ENCODE data around the gene CD300LD. TPM values are rescaled to one million over a fixed set of nuclear protein-coding genes. Genes with fewer than 3 reads are reported as not detected.

CD300LD gene
- total RNA-seq, 4 donors from 2014 or later = not detected

- H3K4me1 ChIP-seq = peaks cover 0 to 12% of the 10 kb centered on the region in 2 donors
- no peaks in the 10 kb centered on the region for H3K27me3 ChIP-seq
- TF ChIP-seq POLR2A (IDR thresholded peaks at IDR 0.05) = no peak
- no peak for TF ChIP-seq CTCF (IDR thresholded peaks at IDR 0.05)
- 10 to 16% methylated on average over 2 to 3 of the region's 3 CpGs for WGBS, 2 donors
- peak in 1 of 2 donors; percentile 14 for DNase-seq
- H3K27ac ChIP-seq = no peak overlapping the region
- H3K4me3 ChIP-seq (replicated peaks in 1 of 3) = no peak overlapping the region
- H3K9me3 ChIP-seq = no peaks in the 10 kb centered on the region
- no peaks in the 10 kb centered on the region for H3K36me3 ChIP-seq
- intact Hi-C loops (cut with DNase I) = no loop called here
Measured at GRCh38 chr17:74599023-74599399, 6.9 kb upstream of the CD300LD start.

GRCh38 chr17:74598346-74599022, 6.4 kb upstream of the CD300LD start:
- no peak for DNase-seq
- H3K4me3 ChIP-seq (replicated peaks in 1 of 3) = no peak overlapping the region
- H3K4me1 ChIP-seq = peaks cover 0 to 8% of the 10 kb centered on the region in 2 donors
- intact Hi-C loops (cut with DNase I) = no loop called here
- no peak for TF ChIP-seq POLR2A (IDR thresholded peaks at IDR 0.05)
- no peak for TF ChIP-seq CTCF (IDR thresholded peaks at IDR 0.05)
- no peaks in the 10 kb centered on the region for H3K27me3 ChIP-seq
- no peaks in the 10 kb centered on the region for H3K36me3 ChIP-seq
- no peak overlapping the region for H3K27ac ChIP-seq
- no peaks in the 10 kb centered on the region for H3K9me3 ChIP-seq
- WGBS, 2 donors = 76 to 81% methylated on average over 4 of the region's 4 CpGs

GRCh38 chr17:74597069-74597790, 5.1 kb upstream of the CD300LD start:
- no peak overlapping the region for H3K4me3 ChIP-seq (replicated peaks in 1 of 3)
- whole genome bisulfite sequencing, 2 donors = 75 to 78% methylated on average over 8 of the region's 8 CpGs
- intact Hi-C loops (cut with DNase I) = no loop called here
- no peaks in the 10 kb centered on the region for H3K36me3 ChIP-seq
- DNase-seq = no peak
- no peaks in the 10 kb centered on the region for H3K9me3 ChIP-seq
- no peaks in the 10 kb centered on the region for H3K27me3 ChIP-seq
- no peak for TF ChIP-seq CTCF (IDR thresholded peaks at IDR 0.05)
- no peak for TF ChIP-seq POLR2A (IDR thresholded peaks at IDR 0.05)
- peaks cover 0 to 8% of the 10 kb centered on the region in 2 donors for H3K4me1 ChIP-seq
- no peak overlapping the region for H3K27ac ChIP-seq

- WGBS, 2 donors = 74 to 80% methylated on average over 6 of the region's 6 CpGs
- peaks cover 0 to 8% of the 10 kb centered on the region in 2 donors for H3K4me1 ChIP-seq
- H3K27me3 ChIP-seq = no peaks in the 10 kb centered on the region
- no peaks in the 10 kb centered on the region for H3K9me3 ChIP-seq
- no peak for TF ChIP-seq CTCF (IDR thresholded peaks at IDR 0.05)
- TF ChIP-seq POLR2A (IDR thresholded peaks at IDR 0.05) = no peak
- no peak overlapping the region for H3K27ac ChIP-seq
- H3K36me3 ChIP-seq = no peaks in the 10 kb centered on the region
- intact Hi-C loops (cut with DNase I) = no loop called here
- H3K4me3 ChIP-seq (replicated peaks in 1 of 3) = no peak overlapping the region
- no peak for DNase-seq
Measured at GRCh38 chr17:74595037-74595750, 3.1 kb upstream of the CD300LD start.

- no peaks in the 10 kb centered on the region for H3K9me3 ChIP-seq
- no peaks in the 10 kb centered on the region for H3K27me3 ChIP-seq
- H3K4me3 ChIP-seq (replicated peaks in 1 of 3) = no peak overlapping the region
- TF ChIP-seq CTCF (IDR thresholded peaks at IDR 0.05) (no peak), POLR2A (IDR thresholded peaks at IDR 0.05) (no peak)
- no peak for DNase-seq
- intact Hi-C loops (cut with DNase I) = no loop called here
- H3K4me1 ChIP-seq = no peaks in the 10 kb centered on the region
- H3K27ac ChIP-seq = no peak overlapping the region
- H3K36me3 ChIP-seq = no peaks in the 10 kb centered on the region
- 89 to 94% methylated on average over 1 of the region's 1 CpG for WGBS, 2 donors
Measured at GRCh38 chr17:74591503-74591902, 580 bp downstream of the CD300LD start.
